AG04450 (cell line): ENCODE results near the gene XCL1. TPM values are rescaled to one million over a fixed set of nuclear protein-coding genes. Genes with fewer than 3 reads are reported as not detected.

Experiments
- CTCF ChIA-PET: fragments of 300-600, 350-600 bp; formaldehyde crosslinking; extraction: SDS; loops from one replicate; lab custom pipeline; 2022; ENCODE audit warnings: antibody characterized with exemption, inconsistent platforms; lab: Charles Lee
- POLR2A ChIA-PET: fragments of 350-600 bp; formaldehyde crosslinking; extraction: SDS; loops from one replicate; lab custom pipeline; 2021; ENCODE audit warnings: antibody characterized with exemption, inconsistent platforms; lab: Yijun Ruan, JAX
- DNase-seq: peaks from one replicate; pipeline ENCODE4 v3.0.0-alpha.2; 2011; ENCODE audit warnings: low read depth, low spot score
- H3K27ac ChIP-seq: one replicate; pipeline ENCODE4 v1.5.1; 2012; ENCODE audit warnings: low read depth, low read length, control low read depth
- H3K27me3 ChIP-seq: one replicate; pipeline ENCODE4 v1.6.0; 2012; ENCODE audit warnings: low read length; ENCODE audit not compliant: control insufficient read depth, insufficient read depth
- H3K4me3 ChIP-seq: 2 replicates; pipeline ENCODE4 v1.5.1; 2011; ENCODE audit warnings: mild to moderate bottlenecking, low read depth, low read length, control low read depth
- H3K9me3 ChIP-seq: 2 replicates; pipeline ENCODE4 v1.5.1; 2012; ENCODE audit warnings: low read length; ENCODE audit not compliant: control insufficient read depth, insufficient read depth
- CTCF ChIP-seq: IDR thresholded peaks from 2 replicates; pipeline ENCODE4 v1.5.1; 2011; ENCODE audit warnings: low read depth, low read length, control low read depth, inconsistent platforms
- polyA plus RNA-seq: library from polyadenylated mRNA; depleted of rRNA; stranded (reverse); fragments of >200 nt; gene quantifications from 2 replicates; pipeline ENCODE4 v1.2.3, GENCODE V29; 2011

Gene XCL1
- polyA plus RNA-seq, 1 experiment, result not detected

DNA sequence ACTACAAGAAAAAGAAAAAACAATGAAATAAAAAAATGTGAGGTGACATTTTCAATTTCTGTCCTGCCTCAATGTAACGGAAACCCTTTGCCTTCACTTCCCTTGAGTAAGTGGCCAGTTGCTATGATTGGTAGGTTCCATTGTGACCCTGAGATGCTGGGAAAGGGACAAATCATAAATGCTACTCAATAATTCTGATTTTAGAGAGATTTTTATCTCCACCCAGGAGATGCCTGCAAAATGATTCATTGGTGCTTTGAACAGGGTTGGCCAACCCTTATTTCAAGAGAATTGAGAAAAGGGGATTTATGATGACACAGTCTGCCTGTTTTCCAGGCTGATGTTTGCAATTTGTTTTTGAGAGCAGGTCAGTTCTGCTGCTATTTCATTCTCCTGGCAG lies 22.5 kb downstream of the XCL1 start:
- H3K9me3 ChIP-seq, result no peaks in the 10 kb centered on the region
- no peak for TF ChIP-seq CTCF
- no peak for DNase-seq
- no peak overlapping the region for H3K4me3 ChIP-seq
- ChIA-PET POLR2A (no interaction called here), CTCF (no interaction called here)
- H3K27me3 ChIP-seq, result no peaks in the 10 kb centered on the region
- H3K27ac ChIP-seq, result no peak overlapping the region

- no peak for TF ChIP-seq CTCF
- ChIA-PET POLR2A (no interaction called here), CTCF (interaction anchor here (0.9 kb wide), 1 partner anchor 749 kb away, joined by 4 read pairs; no protein-coding TSS in a partner anchor)
- Histone ChIP-seq H3K27me3 (no peaks in the 10 kb centered on the region), H3K27ac (no peak overlapping the region), H3K4me3 (no peak overlapping the region), H3K9me3 (no peaks in the 10 kb centered on the region)
- DNase-seq, result no peak
Observed at GRCh38 chr1:168599641-168600040, 23.2 kb downstream of the XCL1 start.

- no peak for TF ChIP-seq CTCF
- Histone ChIP-seq H3K27me3 (no peaks in the 10 kb centered on the region), H3K9me3 (no peaks in the 10 kb centered on the region), H3K27ac (no peak overlapping the region), H3K4me3 (no peak overlapping the region)
- ChIA-PET POLR2A (no interaction called here), CTCF (interaction anchor here (0.6 to 1.3 kb wide), 5 partner anchors 159 to 1209 kb away, joined by 3 to 6 read pairs (median 4); no protein-coding TSS in a partner anchor)
- DNase-seq, result no peak
Observed at GRCh38 chr1:168601051-168601450, 24.6 kb downstream of the XCL1 start.

DNA sequence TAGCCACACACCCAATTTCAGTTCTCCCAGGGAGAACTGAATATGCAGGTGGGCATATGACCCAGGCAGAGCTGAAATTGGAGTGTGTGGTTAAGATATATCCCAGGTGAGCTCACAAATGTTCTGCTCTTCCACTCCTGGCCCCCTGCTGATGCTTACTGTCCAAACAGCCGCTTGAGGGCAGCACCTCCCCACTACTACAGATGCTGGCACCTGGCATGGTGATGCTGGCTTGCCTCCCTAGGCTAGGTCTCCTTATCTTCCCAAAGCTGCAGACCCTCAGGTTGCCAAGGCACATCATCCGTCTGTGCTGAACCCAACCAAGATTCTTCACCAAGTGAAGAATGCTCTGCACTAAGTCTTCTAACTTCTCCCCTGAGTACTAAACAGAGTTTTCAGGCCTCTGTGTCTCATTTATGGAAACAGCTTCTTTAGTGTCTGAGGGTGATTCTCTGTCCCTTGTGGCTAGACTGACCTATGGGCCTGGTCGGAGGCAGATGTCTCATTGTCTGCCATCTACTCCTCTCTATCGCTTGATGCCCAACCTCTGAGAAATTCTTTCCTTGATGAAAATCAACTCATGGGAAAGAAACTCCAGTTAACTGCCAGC lies 27.2 kb downstream of the XCL1 start:
- POLR2A ChIA-PET, result no interaction called here
- Histone ChIP-seq H3K4me3 (no peak overlapping the region), H3K27ac (no peak overlapping the region), H3K27me3 (no peaks in the 10 kb centered on the region), H3K9me3 (no peaks in the 10 kb centered on the region)
- peak; percentile 73 for TF ChIP-seq CTCF
- CTCF ChIA-PET, result interaction anchor here (0.5 to 5.0 kb wide), 43 partner anchors 9 to 1541 kb away, joined by 3 to 111 read pairs (median 4); partner anchors contain the start of gene BLZF1
- DNase-seq, result no peak

DNA sequence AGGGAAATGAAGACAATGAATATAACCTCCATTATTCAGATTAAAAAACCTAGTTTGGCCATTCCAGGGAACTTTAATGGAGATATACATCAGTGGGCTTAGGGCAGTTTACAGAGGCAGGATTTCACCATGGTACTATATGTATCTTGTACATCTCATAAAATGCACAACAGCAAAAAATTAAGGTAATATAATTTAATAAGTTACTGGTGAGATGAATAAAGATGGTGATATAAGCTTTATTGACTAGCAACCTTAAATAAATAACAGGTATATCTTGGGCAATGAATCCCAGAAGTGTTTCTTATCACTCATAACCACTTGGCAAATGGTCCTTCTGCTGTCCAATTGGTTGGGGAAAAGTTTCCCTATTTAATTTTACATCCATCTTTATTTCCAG lies 29.0 kb downstream of the XCL1 start:
- TF ChIP-seq CTCF, result no peak
- DNase-seq, result no peak
- ChIA-PET POLR2A (no interaction called here), CTCF (interaction anchor here (3.2 to 5.0 kb wide), 2 partner anchors 744 to 941 kb away, joined by 25 to 111 read pairs; no protein-coding TSS in a partner anchor)
- Histone ChIP-seq H3K9me3 (no peaks in the 10 kb centered on the region), H3K27me3 (no peaks in the 10 kb centered on the region), H3K27ac (no peak overlapping the region), H3K4me3 (no peak overlapping the region)
